HG02970 (cell line): ENCODE data around the gene PBX1.

Experiments used
- ATAC-seq: cut with Tn5 transposase; IDR thresholded peaks from one replicate; pipeline ENCODE4 v1.9.1; 2021; ENCODE audit warnings: mild to moderate bottlenecking, moderate library complexity, moderate number of reproducible peaks; ENCODE audit not compliant: unreplicated experiment, low FRiP score

PBX1 gene

DNA sequence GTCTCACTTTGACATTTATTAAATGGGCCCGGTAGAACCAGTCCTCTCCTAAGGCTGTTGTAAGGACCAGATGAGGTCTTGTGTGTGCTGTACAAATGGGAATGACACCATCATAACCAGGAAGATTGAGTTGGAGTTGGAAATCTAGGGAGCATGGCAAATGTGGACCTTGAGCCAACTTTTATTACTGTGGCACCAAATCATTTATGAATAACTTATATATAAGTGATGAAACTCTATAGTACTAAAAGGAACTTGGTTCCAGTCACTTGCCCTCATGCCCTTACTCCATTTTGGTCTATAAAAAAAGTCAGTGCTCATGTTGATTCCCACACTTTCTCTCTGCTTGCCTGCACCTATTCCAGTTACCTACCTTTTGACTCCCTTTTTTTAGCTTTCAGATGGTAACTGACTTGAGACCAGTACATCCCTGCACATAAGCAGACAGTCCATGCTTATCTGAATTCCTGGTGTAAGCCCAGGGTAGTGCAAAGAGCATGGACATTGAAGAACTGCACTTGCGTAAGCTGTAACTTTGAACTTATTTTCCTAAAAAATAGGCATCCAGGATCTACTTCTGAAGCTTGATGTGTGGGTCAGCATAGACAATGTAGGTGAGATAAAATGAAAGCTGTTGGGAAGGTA lies 210.6 kb downstream of the PBX1 start:
- ATAC-seq: no peak

DNA sequence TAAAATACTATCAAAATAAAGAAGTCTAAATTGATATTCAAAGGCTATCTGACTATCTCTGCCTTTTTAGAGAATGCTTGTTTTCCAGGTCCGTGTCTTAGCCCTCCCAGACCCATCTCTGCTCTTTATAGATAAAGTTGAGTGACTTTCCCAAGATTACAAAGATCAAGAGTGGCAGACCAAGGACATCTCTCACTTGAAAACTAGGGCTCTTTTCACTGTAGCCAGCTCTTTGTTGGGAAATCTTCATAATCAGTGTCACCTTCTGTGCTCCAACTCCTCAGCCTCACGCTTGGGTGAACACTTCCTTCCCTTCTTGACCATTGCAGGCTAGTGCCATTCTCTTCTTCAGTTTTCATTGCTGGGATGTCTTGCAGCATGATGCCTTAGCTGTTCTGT lies 211.1 kb downstream of the PBX1 start:
- no peak for ATAC-seq

DNA sequence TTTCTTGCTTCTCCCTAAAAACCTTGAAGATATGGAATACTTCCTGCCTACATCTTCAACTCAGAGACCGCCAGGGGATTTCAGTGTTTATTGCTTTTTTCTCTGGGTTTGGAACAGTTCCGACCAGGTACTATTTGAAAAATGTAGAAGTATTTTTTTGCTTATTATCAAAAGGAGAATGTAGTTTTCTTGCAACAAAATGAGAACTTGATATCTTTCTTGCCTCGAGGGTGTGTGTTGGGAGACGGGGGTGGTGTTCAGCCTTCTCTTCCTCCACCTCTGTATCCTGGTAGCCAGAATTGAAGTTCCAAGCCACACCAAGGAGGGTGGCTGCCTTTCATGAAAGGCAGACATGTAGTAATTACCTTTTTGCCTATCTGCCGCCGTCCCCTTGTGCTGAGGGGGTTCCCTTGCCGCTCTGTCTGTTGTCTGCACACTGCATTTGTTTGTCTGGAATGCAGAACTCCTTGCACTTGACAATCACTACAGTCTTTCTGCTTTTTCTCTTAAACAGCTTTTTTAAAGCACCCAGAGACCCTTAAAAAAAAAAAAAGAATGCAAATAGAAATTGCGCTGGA lies 212.1 kb downstream of the PBX1 start:
- ATAC-seq: no peak

DNA sequence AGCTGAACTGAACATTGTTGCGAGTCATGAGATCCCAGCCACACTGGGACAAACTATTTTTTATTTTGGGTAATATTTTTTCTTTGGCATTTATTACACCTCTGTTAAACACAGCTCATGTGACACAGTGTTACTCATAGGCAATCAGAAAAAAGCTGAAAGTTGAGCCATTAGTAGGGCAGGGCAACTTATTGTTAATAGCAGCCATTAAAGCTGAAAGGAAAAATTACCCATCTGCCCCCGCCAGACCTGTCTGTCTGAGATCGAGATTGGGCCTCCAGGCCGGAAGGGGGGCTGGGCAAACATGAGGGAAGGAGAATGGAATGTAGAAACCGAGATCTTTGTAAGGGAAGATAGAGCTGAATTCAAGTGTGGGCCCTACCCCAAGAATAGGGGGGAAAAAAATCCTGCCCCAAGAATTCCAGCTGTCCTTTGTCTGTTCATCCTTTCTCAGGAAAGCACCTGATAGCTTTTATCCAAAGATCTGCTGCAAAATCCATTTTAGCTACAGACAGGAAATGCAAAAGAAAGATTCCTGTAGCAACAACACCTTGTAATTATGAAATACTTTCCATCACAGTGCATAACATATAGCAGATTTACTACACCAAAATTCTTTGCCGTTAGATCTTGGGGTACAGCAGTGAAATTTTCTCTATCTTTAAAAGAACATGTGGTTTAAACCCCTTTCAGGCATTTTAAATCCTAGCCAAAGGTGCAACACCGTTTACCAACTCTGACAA lies 212.8 kb downstream of the PBX1 start:
- ATAC-seq: no peak

DNA sequence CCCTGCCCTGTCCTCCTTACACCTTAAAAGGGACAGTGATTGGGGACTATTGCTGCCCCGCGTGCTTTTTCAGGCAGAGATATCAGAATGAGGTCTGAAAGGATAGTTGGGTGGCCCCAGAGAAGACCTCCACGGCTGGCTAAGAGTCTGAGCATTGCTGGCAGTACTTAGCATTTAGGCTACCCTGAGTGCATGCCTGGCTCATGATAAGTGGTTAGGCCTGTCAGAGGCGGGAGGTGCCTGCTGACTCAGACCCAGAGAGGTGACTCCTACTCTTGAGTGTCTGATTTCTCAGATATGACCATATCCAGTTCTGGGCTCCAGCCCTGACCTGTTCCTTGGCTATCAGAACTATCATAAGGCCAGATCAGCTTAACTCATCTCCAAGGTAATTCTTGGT lies 213.7 kb downstream of the PBX1 start:
- ATAC-seq: peak; percentile 71

DNA sequence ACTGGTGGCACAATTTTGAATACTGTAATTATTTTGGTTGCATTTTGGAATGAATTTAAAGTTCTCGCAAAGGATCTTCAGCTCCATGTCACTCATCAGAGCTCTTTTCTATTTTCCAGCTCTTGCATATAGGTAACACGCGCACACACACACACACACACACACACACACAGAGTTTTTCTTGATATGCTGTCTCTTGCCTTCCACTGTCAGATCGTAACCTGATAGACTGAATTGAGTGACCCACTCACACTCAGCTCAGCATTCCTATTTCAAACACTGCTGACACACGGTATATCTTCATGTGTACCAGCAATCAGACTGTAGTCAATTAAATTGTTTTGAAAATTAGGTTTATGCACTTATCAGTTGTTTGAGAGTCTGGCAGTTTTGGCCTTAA lies 214.1 kb downstream of the PBX1 start:
- ATAC-seq: no peak

DNA sequence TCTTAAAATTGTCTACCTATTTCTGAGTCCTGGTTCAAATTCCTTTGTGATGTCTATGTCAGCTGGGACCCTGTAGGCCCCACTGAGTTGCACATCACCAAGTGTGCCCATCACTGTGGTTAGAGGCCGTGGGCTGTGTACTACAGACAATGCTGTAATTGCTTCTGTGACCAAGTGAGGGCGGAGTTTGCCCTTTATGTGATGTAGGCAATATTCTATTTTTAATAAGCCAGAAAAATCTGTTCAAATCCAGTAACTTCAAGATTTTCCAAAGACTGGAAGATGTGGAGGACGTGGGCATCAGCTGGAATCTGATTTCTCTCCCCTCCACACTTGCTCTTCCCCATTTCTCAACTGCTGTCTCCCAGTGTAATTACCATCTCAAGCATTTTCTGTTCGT lies 215.4 kb downstream of the PBX1 start:
- no peak for ATAC-seq

DNA sequence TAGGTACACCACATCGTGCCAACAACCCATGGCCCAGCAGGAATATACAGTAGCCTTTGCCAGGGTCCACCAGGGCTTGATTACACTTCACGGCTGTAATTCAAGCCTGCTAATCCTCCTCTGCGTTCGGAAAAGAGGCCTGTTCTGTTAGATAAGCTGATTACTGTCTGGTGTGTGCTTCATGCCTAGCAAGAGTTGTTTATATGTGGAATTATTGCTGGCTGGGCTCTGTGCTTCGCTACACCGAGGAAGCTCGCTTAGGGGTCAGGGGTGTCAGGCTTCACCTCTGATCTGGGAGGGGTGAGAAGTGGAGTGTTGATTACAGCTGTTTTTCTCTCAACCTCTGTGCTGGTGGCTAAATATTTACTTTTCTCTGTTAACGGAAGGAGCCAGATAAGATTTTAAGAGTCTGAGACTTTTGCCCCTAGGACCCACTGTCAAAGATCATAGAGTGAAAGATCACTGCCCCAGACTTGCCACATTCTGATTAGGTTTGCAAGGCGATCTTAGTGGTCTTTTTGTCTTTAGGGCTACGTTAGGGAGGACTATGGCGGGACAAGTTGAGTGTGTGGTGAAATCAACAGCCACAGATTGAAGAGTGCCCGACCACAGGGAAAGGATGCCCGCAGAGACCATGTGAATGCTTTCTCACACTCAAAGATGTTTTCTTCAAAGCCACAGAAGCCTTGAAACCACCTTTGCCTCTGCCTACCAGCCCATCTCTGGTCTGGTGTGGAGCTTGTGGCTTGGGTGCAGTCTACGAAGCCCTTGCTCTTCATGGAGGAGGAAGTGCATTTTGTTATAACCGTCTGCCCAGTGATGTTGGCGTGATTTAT lies 216.1 kb downstream of the PBX1 start:
- ATAC-seq: no peak

DNA sequence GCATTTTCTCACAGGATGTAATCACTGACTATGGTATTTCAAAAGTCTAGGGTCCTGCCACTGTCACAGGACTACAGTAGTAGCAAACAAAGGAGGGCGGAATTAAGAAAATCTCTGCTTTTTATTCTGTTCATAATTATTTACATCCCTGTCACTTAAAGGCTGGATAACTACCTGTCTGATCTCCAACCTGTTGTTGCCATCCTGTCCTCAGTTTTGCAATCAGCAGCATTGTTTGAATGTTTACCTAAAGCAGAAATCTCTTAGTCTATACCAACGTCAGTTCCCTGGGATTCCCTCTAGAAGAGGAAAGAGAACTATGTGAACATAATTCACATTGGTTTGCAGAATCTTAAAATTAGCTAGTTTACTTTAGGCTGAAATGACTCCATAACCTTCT lies 218.5 kb downstream of the PBX1 start:
- no peak for ATAC-seq

DNA sequence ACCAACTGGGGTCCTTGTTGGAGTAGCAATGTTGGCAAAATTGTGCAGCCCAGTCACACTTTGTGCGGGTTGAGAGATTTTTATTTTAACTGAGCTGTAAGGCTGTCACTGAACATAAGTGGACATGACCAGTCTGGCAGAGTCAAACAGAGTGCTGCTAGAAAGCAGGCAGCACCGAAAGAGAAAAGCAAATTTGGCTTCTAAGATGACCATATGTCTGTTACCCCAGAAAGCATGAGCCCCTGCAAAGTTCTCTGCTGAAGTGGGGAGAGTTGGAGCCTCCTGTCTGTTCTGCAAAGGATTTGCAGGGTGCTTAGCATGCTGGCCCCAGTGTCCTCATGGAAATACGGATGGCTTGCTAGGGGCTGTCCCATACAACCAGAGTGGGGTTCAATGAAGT lies 220.4 kb downstream of the PBX1 start:
- no peak for ATAC-seq

DNA sequence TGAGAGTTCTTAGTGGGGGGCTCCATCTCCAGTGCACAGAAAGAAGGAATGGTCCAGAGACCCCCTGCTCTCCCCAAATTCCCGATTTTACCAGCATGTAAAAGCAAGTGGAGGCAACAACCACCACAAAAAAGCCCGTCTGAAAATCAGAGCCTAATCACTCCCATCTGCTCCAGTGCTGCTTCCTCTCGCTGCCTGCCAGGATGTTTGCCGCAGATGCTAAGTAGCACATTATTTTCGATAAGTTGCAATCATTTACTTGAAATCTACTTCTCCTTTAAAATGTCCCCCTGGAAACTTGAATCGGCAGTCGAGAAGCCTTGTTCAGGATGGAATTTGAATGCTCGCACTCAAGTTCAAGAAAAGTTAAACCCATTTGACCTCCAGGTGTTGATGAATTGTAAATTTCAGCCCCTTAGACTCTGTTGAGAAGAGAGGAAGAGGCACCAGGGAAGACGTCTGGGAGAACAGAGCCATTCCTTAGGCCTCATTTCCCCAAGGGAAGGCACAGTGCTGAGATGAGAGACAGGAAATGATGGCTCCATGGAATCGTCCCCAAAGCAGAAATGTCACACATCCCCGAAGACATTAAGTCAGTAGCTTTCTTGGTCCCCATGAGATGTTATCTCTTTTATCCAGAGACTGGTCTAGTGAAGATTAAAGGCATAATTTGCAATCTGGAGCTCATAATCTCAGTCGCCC lies 221.3 kb downstream of the PBX1 start:
- ATAC-seq: no peak

DNA sequence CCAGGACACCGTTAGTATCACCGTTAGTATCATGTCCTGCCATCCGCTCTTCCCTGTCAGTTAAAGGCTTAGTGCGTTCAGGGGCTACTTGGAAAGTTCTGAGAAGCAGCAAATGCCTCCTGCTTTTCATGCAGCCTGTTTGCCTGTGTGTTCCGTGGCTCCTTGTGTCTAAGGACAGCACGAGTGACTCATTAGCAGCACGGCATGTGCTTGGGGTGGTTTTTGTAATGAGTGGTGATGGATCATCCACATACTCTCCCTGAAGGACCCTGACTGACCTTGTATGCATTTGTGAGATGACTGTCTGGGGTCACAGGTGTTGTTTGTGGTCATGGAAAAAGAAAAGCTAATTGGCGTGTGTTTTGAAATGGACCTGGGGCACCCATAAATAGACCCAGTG lies 221.9 kb downstream of the PBX1 start:
- ATAC-seq: no peak

DNA sequence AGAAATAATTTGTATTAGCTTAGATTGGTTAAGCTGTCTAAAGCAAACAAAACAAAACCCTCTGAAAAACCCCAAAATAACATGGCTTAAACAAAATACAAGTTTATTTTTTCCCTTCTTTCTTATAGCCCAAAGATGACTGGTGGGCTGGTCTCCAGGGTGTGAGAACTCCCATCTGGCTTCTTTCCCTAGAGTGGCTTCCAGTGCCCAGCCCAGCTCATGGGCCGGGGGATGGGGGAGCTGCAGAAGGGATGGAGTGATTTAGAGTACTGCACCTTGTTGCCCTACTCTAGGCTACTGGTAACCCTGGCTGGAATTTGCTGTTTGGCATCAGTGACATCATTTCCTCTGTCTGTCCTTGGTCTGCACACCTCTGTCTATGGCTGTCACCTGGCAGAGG lies 223.0 kb downstream of the PBX1 start:
- ATAC-seq: no peak

DNA sequence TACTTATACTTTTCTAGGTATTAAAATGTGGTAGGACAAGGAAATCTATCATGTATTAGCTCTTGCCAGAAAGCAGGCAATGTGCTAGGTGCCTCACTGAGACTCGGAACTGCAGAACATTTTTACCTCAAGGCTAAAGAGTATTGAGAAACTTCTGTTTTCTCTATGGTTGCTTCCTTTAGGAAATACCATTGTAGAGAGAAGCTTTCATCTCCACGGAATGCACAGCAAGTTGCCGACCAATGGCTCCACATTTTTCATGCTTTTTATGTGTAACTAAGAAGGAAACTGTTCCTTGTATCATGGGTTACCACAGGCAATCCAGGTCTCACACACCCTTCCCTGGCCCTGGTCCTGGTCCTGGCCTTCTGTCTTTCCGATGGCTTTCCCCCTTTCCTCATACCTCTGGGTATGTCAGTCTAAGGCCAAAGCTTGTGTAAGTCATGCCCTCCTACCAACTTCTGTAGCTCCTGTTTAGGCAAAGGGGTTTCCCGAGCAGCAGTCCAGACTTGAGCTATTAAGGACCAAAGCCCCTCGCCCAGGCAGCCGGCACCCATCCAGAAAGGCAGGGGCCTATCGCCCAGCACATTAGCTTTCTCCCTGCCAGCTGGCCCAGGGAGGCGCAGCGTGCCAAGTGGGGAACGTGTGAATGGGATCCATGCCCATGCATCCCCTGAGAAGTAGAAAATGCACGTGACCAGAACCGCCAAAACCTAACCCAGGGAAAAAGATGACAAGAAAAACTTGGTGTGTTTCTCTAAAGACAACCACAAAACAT lies 225.0 kb downstream of the PBX1 start:
- ATAC-seq: no peak

DNA sequence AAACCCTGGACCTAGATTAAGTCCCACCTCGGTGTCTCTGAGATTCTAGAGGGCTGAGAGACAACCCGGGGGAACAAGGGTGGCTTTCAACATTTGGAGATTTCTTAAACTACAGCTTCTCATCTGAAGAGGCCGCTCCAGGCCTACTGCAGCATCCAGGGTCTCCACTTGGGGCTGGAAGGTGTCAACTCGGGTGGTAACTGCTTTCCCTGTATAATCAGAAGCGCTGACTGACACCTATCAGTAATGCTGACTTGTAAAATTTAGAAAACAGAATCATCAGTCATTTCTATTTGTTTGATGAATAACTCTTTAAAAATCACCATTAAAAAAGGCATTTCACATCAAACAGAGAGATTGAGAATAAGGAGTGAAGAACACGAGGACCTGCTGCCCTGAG lies 226.0 kb downstream of the PBX1 start:
- ATAC-seq: no peak

DNA sequence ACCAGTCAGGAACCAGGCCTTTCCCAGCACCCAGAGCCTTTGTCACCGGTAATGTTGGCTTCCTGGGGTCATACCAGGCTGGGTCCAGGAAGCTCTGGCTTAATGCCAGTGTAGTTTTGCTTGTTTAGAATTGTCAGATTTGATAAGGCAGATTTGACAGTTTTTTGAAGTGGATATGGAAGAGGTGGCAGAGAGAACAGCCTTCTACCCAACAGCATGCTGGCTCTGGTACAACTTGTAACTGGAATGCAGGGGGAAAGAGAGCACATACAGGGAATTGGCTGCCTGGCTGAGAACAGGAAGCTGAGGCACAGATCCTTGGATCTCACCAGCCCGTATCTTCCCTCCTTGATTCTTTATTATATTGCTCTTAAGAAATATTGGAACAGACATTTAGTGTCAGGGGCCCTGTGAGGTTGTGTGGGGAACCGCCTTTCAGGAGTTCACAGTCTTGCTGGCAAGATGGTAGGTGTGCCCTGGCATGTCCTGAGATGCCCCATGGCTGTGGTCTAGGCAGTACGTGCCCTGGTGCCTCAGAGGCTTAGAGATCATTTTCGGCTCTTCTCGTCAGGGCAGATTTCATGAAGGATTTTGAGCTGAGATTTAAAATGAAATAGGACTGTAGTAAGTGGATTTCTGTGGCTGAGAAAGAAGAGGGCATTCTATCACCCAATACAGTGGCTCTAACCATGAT lies 227.0 kb downstream of the PBX1 start:
- ATAC-seq: no peak

DNA sequence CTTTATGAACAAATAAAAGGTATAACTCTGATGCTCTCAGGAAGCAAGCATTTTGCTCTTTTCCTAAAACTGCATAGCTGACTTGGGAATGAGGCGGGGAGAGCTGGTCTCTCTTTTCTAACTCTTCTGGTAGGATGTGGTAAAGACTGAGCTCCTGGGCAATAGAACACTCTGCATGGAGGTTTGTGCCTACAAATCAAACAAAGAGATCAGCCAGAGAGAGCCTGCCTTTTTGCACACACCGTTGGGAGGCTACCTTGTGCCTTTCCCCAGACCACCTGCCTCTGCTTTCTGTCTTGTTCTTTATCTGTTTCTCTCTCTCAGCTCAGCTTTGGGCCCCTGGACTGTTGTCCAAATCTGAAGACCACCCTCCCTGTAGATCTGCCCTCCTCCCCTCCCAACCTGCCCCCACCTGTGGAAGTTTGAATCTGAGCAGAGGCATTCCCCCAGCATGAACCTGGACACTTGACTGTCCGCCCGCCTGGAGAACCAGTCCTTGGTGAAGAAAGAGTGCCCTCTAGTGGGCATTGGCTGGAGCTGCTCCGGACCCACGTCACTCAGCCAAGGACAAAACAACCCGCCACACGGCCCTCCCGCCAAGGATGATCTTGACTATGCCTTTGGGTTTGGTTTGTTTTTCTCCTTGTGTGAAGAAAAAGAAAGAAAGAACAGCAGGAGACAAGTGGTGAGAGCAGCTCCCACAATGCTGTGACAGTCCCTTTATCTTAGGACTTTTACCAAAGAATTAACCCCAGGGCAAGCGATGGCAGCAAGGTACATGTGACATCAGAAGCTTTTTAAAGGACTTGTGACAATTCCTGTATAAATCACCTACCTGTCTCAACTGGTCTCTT lies 228.2 kb downstream of the PBX1 start:
- ATAC-seq: peak; percentile 94

DNA sequence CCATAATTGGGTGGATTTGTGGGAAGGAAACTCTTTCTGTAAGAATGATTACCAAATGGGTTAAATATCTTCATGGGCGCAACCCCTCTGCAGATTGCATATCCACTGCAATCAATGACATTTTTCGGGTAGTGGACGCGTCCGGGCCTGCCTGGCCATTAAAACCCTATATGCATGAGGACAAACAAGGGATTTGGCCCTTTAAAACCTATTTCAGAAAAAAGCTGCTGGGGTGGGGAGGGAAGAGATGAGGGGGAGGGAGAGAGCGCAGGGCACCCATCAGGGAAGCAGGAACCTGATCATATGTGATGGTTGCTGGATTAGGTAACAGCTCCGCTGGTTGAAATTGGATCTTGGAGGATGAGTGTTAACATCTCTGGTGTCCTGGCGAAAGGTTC lies 228.8 kb downstream of the PBX1 start:
- no peak for ATAC-seq
